Keratinocyte (primary cell): ENCODE data around the gene HOXA7. TPM values are rescaled to one million over a fixed set of nuclear protein-coding genes. Genes with fewer than 3 reads are reported as not detected.

Source experiments
- DNase-seq: peaks from one replicate; pipeline ENCODE4 v3.0.0-alpha.2; 2011; ENCODE audit warnings: low read depth, missing footprints, low spot score
- FAIRE-seq: peaks from 2 replicates; lab custom pipeline; 2011; peaks lifted over from hg19 to GRCh38; lab: Jason Lieb, UNC
- H2AFZ ChIP-seq: 2 replicates; pipeline ENCODE4 v1.6.0; 2012; ENCODE audit warnings: low read length, control low read depth, inconsistent platforms; ENCODE audit not compliant: control insufficient read depth
- H3K27ac ChIP-seq: 2 replicates; pipeline ENCODE4 v1.5.1; 2011; ENCODE audit warnings: low read length; ENCODE audit not compliant: control insufficient read depth, insufficient read depth
- H3K27me3 ChIP-seq: 3 replicates; pipeline ENCODE4 v1.6.0; 2011; ENCODE audit warnings: low read length; ENCODE audit not compliant: control insufficient read depth, insufficient read depth; ENCODE audit errors: extremely low read depth
- H3K36me3 ChIP-seq, 2 experiments: 2 replicates in 1 of 2; 3 replicates in 1 of 2; pipeline ENCODE4 v1.5.1; 2011; ENCODE audit warnings: low read length in 2 of 2, mild to moderate bottlenecking in 1 of 2; ENCODE audit not compliant: control insufficient read depth in 2 of 2, insufficient read depth in 2 of 2; ENCODE audit errors: extremely low read depth in 1 of 2
- H3K4me1 ChIP-seq: 3 replicates; pipeline ENCODE4 v1.5.1; 2011; ENCODE audit warnings: low read length; ENCODE audit not compliant: control insufficient read depth, insufficient read depth; ENCODE audit errors: extremely low read depth
- H3K4me2 ChIP-seq: 3 replicates; pipeline ENCODE4 v1.6.0; 2011; ENCODE audit warnings: low read depth, low read length; ENCODE audit not compliant: control insufficient read depth, insufficient read depth; ENCODE audit errors: extremely low read depth
- H3K4me3 ChIP-seq, 3 experiments: fragments of 200-600 bp in 1 of 3; sonication (generic) in 1 of 3; 2 replicates in 2 of 3; 3 replicates in 1 of 3; pipeline ENCODE4 v1.5.1; 2011 to 2016; ENCODE audit warnings: low read length in 3 of 3, mild to moderate bottlenecking in 3 of 3, control low read depth in 2 of 3, inconsistent platforms in 1 of 3, low read depth in 1 of 3, mixed read lengths in 1 of 3, mixed run types in 1 of 3, moderate library complexity in 1 of 3; ENCODE audit not compliant: control insufficient read depth in 2 of 3, insufficient read depth in 2 of 3; ENCODE audit errors: extremely low read depth in 1 of 3
- H3K79me2 ChIP-seq: 2 replicates; pipeline ENCODE4 v1.6.0; 2012; ENCODE audit warnings: low read length; ENCODE audit not compliant: control insufficient read depth, insufficient read depth
- H3K9ac ChIP-seq: 3 replicates; pipeline ENCODE4 v1.6.0; 2011; ENCODE audit warnings: low read length; ENCODE audit not compliant: control insufficient read depth, insufficient read depth; ENCODE audit errors: extremely low read depth
- H3K9me1 ChIP-seq: 3 replicates; pipeline ENCODE4 v1.6.0; 2011; ENCODE audit warnings: low read length; ENCODE audit not compliant: control insufficient read depth, insufficient read depth; ENCODE audit errors: extremely low read depth
- H3K9me3 ChIP-seq: 2 replicates; pipeline ENCODE4 v1.5.1; 2012; ENCODE audit warnings: low read depth, low read length; ENCODE audit not compliant: control insufficient read depth
- H4K20me1 ChIP-seq: 3 replicates; pipeline ENCODE4 v1.6.0; 2011; ENCODE audit warnings: low read length; ENCODE audit not compliant: control insufficient read depth, insufficient read depth; ENCODE audit errors: extremely low read depth
- CTCF ChIP-seq, 3 experiments: IDR thresholded peaks in 1 of 3; conservative IDR thresholded peaks in 1 of 3; optimal IDR thresholded peaks in 1 of 3; 2 replicates in 2 of 3; 3 replicates in 1 of 3; pipeline versions ENCODE3 to v1.5.1; 2011; ENCODE audit warnings: low read length in 3 of 3, mild to moderate bottlenecking in 3 of 3, moderate library complexity in 2 of 3, control low read depth in 1 of 3, inconsistent platforms in 1 of 3; ENCODE audit not compliant: insufficient read depth in 2 of 3; ENCODE audit errors: extremely low read depth in 1 of 3
- EZH2 ChIP-seq: IDR thresholded peaks from one replicate; pipeline ENCODE4 v1.6.1; 2012; ENCODE audit warnings: inconsistent platforms, mild to moderate bottlenecking, low read length, moderate library complexity
- dilution Hi-C: fragments of 300-500 bp; cut with MboI; formaldehyde crosslinking; loops from one replicate; pipeline ENCODE4 v1.7.0; 2020; ENCODE audit warnings: low sequenced_read_pairs; ENCODE audit not compliant: extremely low pct_ligation_motif_present
- polyA plus RNA-seq, 5 experiments: library from polyadenylated mRNA; depleted of rRNA in 3 of 5; stranded (reverse) in 3 of 5; stranded (forward) in 1 of 5; unstranded in 1 of 5; fragments of >200 nt; gene quantifications; 1 replicate in 1 of 5; 2 replicates in 3 of 5; 3 replicates in 1 of 5; pipeline versions ENCODE4 v1.2.1 to v1.2.3, GENCODE V29; 2011 to 2012; ENCODE audit warnings: missing spikeins in 2 of 5, low read depth in 1 of 5, low replicate concordance in 1 of 5

The HOXA7 gene
- polyA plus RNA-seq, 1 donor (not counting 4 experiments of a cell fraction or from before 2014, with no cell fraction given): 8.1 TPM

DNA sequence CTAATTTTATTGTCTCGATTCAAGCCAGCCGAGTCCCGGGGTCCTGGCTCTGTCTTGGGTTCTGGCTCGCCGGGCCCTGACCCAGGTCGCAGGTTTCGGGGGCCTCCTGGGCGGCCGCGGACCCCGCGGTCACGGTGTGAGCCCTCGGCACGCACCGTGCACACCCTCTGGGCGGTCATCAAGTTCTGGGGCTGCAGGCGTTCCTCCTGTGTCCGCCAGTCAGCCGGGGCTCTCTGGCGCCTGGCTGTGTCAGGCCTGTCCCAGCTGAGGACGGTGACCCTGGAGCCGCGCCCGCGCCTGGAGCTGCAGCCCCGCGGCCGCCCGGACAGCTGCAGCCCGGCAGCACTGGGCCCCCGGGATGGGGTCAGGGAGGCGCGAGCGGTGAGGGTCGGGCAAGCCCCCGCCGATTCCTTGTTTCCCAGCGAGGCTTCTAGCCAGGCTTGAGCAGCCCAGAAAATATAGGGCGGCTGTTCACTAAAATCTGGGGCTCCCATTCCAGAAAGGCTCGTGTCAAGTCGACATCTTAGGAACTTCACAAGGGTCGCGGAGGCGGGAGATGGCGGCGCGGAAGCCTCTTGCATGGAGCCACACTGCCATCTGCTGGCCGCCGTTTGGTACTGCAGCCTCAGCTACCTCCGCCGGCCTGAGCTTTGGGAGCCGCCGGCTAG, 4.2 kb upstream of the HOXA7 start:
- peak in 2 of 3 experiments; percentile 79 to 99 for TF ChIP-seq CTCF (optimal IDR thresholded peaks at IDR 0.05 in 1 of 3, IDR thresholded peaks at IDR 0.05 in 1 of 3, conservative IDR thresholded peaks at IDR 0.05 in 1 of 3; ENCODE audit: extremely low read depth in 1 of 3, insufficient read depth in 2 of 3, low read length in 3 of 3)
- no peak for TF ChIP-seq EZH2
- no peak for DNase-seq
- H4K20me1 ChIP-seq: no peaks in the 10 kb centered on the region
- peak overlapping the region; percentile 87 for H2AFZ ChIP-seq
- H3K79me2 ChIP-seq: peaks cover 53% of the 10 kb centered on the region
- H3K9ac ChIP-seq: peak overlapping the region; percentile 90
- no peaks in the 10 kb centered on the region for H3K9me3 ChIP-seq
- no peaks in the 10 kb centered on the region for H3K9me1 ChIP-seq
- H3K27ac ChIP-seq: peak overlapping the region; percentile 87
- H3K4me1 ChIP-seq: peaks cover 42% of the 10 kb centered on the region
- H3K4me2 ChIP-seq: peak overlapping the region; percentile 98
- peak overlapping the region; percentile 78 to 94 (median 80) for H3K4me3 ChIP-seq
- H3K36me3 ChIP-seq: peaks cover 4 to 10% of the 10 kb centered on the region in 2 experiments
- FAIRE-seq: peak; percentile 69
- H3K27me3 ChIP-seq: no peaks in the 10 kb centered on the region
- dilution Hi-C loops: no loop called here

GRCh38 chr7:27160145-27160545, 3.7 kb upstream of the HOXA7 start:
- FAIRE-seq (peak; percentile 41), DNase-seq (no peak)
- Histone ChIP-seq H3K79me2 (peaks cover 54% of the 10 kb centered on the region), H3K4me3 (peak overlapping the region; percentile 78 to 94 (median 80)), H3K27me3 (no peaks in the 10 kb centered on the region), H3K9me3 (no peaks in the 10 kb centered on the region), H3K4me2 (peak overlapping the region; percentile 98), H3K36me3 (peaks cover 4 to 10% of the 10 kb centered on the region in 2 experiments), H3K9me1 (no peaks in the 10 kb centered on the region), H2AFZ (peak overlapping the region; percentile 87), H3K27ac (peak overlapping the region; percentile 87), H4K20me1 (no peaks in the 10 kb centered on the region), H3K9ac (peak overlapping the region; percentile 90), H3K4me1 (peaks cover 48% of the 10 kb centered on the region)
- TF ChIP-seq CTCF (optimal IDR thresholded peaks at IDR 0.05 in 1 of 3, IDR thresholded peaks at IDR 0.05 in 1 of 3, conservative IDR thresholded peaks at IDR 0.05 in 1 of 3; ENCODE audit: extremely low read depth in 1 of 3, insufficient read depth in 2 of 3, low read length in 3 of 3) (no peak), EZH2 (no peak)
- dilution Hi-C loops: no loop called here
